Memory B cell (primary cell): ENCODE data around the gene DCST2.
"Not testable (repeated sequence)": the region's sequence is repeated elsewhere in the genome, so short reads cannot be mapped to it uniquely, and the experiment has no call there.

Experiments used
- ATAC-seq: fragments of 150-1000 bp; cut with Tn5 transposase; 2 replicates; pipeline ENCODE4 v1.10.0; 2021; ENCODE audit warnings: low read depth, mild to moderate bottlenecking, moderate library complexity
- DNase-seq, 2 donors: peaks; one replicate each; pipeline ENCODE4 v3.0.0; 2022; ENCODE audit warnings: low spot score in 2 of 2
- H3K27ac Mint-ChIP-seq: one replicate; pipeline ENCODE4 v1.8.0; 2022; ENCODE audit warnings: mild to moderate bottlenecking, moderate library complexity, mixed read lengths
- H3K27me3 Mint-ChIP-seq: one replicate; pipeline ENCODE4 v1.8.0; 2022; ENCODE audit warnings: mixed read lengths
- H3K36me3 Mint-ChIP-seq: one replicate; pipeline ENCODE4 v1.8.0; 2022; ENCODE audit warnings: mild to moderate bottlenecking, mixed read lengths
- H3K4me1 Mint-ChIP-seq: one replicate; pipeline ENCODE4 v1.8.0; 2022; ENCODE audit warnings: mixed read lengths
- H3K4me3 Mint-ChIP-seq: one replicate; pipeline ENCODE4 v1.8.0; 2022; ENCODE audit warnings: mild to moderate bottlenecking, moderate library complexity, mixed read lengths
- H3K9me3 Mint-ChIP-seq: one replicate; pipeline ENCODE4 v1.8.0; 2022; ENCODE audit warnings: mixed read lengths

DCST2 gene

GRCh38 chr1:155000726-155001424, 32.7 kb downstream of the DCST2 start:
- Mint-ChIP-seq H3K9me3 (no peaks in the 10 kb centered on the region), H3K4me1 (peaks cover 41% of the 10 kb centered on the region)
- peak; percentile 23 for ATAC-seq

GRCh38 chr1:155000411-155000725, 33.2 kb downstream of the DCST2 start:
- Mint-ChIP-seq H3K4me3 (peak overlapping the region; percentile 99), H3K27ac (peak overlapping the region; percentile 86), H3K4me1 (peaks cover 37% of the 10 kb centered on the region), H3K27me3 (no peaks in the 10 kb centered on the region), H3K9me3 (no peaks in the 10 kb centered on the region), H3K36me3 (no peaks in the 10 kb centered on the region)
- ATAC-seq (no peak), DNase-seq (no peak)

More at GRCh38 chr1:155000726-155001424, 32.7 kb downstream of the DCST2 start:
- Mint-ChIP-seq H3K36me3 (no peaks in the 10 kb centered on the region), H3K4me3 (peak overlapping the region; percentile 99), H3K27ac (peak overlapping the region; percentile 86), H3K27me3 (no peaks in the 10 kb centered on the region)
- DNase-seq, result peak; percentile 62 to 85

DNA sequence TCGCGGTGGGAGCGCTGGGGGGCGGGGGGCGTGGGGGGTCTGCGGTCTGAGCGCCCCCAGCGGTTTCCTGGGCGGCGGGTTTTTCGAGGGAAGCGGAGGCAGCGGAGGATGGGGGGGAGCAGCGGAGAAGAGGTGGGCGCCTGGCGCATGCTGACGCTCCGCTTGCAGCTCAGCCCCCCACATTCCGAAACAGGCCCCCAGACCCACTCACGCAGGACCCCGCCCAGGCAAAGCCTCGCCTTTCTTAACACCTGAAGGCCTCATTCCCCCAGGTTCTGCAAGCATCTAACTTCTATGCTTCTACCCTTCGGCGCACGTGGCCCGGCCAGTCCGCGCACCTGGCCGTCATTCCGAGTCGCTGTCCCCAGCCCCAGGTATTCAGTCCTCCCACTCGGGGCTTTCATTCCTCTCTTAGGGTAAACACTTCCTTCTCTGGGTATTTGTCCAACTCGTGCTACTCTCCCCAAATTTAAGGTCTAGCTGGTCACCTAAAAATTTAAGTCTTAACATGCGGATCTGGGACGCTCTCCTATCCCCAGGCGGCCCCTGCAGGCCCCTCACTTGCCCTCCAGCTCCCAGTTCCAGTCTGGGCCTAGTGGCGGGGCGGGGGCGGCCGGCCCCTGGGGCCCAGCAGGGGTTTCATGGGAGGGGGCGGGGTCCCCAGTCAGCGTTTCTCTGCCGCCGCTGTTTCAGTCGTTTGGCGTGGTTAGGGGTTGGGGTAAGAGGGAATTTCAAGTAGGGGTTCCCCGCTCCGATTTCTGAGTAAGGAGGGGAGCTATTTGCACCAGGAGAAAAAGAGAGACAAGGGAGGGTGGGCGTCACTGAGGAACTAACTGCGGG, 33.8 kb downstream of the DCST2 start:
- DNase-seq, result peak in 1 of 2 donors; percentile 34

DNA sequence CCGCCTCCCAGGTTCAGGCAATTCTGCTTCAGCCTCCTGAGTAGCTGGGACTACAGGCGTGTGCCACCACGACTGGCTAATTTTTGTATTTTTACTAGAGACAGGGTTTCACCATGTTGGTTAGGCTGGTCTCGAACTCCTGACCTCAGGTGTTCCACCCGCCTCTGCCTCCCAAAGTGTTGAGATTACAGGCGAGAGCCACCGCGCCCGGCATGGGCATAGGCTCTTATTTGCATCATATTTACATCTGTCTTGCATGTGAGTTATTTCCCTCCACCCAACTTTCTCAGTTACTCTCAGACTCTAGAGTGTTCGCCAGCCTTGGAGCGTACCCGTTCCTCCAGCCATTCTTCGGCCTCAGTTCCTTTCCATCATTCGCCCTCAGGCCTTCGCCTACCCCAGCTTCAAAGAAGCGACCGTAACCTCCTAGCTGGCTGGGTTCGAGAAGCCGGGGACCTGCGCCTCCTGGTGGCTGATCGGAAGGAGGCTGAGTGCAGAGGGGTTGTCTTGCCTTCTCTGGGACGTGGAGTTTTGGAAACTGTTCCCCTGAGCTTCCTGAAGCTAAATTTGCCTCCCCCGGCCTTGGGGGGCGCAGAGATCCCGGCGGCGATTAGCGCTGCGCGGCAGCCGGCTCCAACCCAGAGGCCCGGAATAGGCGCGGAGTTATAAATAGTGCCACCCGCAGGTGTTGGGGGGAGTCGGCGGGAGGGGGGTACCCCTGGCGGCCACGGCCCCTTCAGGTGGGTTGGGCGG, 34.6 kb downstream of the DCST2 start:
- Mint-ChIP-seq H3K27me3 (no peaks in the 10 kb centered on the region), H3K9me3 (no peaks in the 10 kb centered on the region), H3K4me1 (peaks cover 27% of the 10 kb centered on the region), H3K27ac (peak overlapping the region; percentile 40), H3K36me3 (no peaks in the 10 kb centered on the region), H3K4me3 (peak overlapping the region; percentile 99)
- ATAC-seq, result peak; percentile 4
- DNase-seq, result peak in 1 of 2 donors; percentile 52

More for the DNA sequence above, 33.8 kb downstream of the DCST2 start:
- Mint-ChIP-seq H3K4me3 (peak overlapping the region; percentile 99), H3K4me1 (peaks cover 32% of the 10 kb centered on the region), H3K9me3 (no peaks in the 10 kb centered on the region), H3K36me3 (no peaks in the 10 kb centered on the region), H3K27me3 (no peaks in the 10 kb centered on the region), H3K27ac (peak overlapping the region; percentile 86)
- peak; percentile 6 for ATAC-seq

GRCh38 chr1:154998201-154998780, 35.3 kb downstream of the DCST2 start:
- H3K27me3 Mint-ChIP-seq, result no peaks in the 10 kb centered on the region
- H3K4me3 Mint-ChIP-seq, result peak overlapping the region; percentile 71
- H3K9me3 Mint-ChIP-seq, result no peaks in the 10 kb centered on the region
- ATAC-seq (no peak), DNase-seq (no peak)
- H3K4me1 Mint-ChIP-seq, result peaks cover 23% of the 10 kb centered on the region
- no peak overlapping the region for H3K27ac Mint-ChIP-seq
- H3K36me3 Mint-ChIP-seq, result no peaks in the 10 kb centered on the region

DNA sequence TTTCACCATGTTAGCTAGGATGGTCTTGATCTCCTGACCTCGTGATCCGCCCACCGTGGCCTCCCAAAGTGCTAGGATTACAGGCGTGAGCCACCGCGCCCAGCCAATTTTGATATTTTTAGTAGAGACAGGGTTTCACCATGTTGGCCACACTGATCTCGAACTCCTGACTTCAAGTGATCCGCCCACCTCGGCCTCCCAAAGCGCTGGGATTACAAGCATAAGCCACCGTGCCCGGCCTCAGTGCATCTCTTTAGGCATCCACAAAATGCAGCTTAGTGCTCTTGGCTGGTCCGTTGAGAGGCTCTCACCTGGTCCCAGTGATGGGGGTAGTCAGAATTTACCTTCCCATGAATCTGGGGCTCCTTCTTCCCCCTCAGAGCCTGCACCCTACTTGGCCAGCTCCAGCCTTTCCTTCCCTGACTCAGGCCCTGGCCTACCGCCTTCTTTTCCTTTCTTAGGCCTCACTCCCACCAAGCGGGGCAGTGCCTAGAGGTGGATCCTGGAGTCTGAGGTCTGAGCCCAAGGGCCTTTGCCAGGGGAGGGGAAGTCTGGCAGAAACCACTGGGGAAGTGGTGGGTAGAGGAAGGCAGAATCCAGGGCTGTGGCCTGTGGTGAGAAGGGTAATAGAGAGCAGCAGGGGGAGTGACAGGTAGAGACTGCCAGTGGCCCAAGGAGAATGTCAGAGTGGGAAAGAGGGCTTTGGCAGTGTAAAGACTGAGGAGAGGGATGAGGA, 36.4 kb downstream of the DCST2 start:
- Mint-ChIP-seq H3K9me3 (no peaks in the 10 kb centered on the region), H3K27me3 (no peaks in the 10 kb centered on the region), H3K36me3 (no peaks in the 10 kb centered on the region), H3K4me3 (no peak overlapping the region), H3K4me1 (peaks cover 23% of the 10 kb centered on the region), H3K27ac (no peak overlapping the region)
- ATAC-seq (no peak), DNase-seq (no peak)

GRCh38 chr1:154995301-154995983, 38.1 kb downstream of the DCST2 start:
- not testable (repeated sequence) for DNase-seq, ATAC-seq, H3K27me3 Mint-ChIP-seq, H3K4me3 Mint-ChIP-seq, H3K36me3 Mint-ChIP-seq, H3K9me3 Mint-ChIP-seq, H3K27ac Mint-ChIP-seq
- peaks cover 23% of the 10 kb centered on the region for H3K4me1 Mint-ChIP-seq

- ATAC-seq, result no peak
- no peak for DNase-seq
Observed at GRCh38 chr1:154994591-154994990, 39.0 kb downstream of the DCST2 start.

GRCh38 chr1:154994269-154994587, 39.4 kb downstream of the DCST2 start:
- H3K4me1 Mint-ChIP-seq, result peaks cover 21% of the 10 kb centered on the region
- H3K4me3 Mint-ChIP-seq, result no peak overlapping the region
- no peak for DNase-seq
- no peaks in the 10 kb centered on the region for H3K27me3 Mint-ChIP-seq
- ATAC-seq, result no peak
- H3K27ac Mint-ChIP-seq, result no peak overlapping the region
- peaks cover 6% of the 10 kb centered on the region for H3K36me3 Mint-ChIP-seq
- no peaks in the 10 kb centered on the region for H3K9me3 Mint-ChIP-seq

More at GRCh38 chr1:154994591-154994990, 39.0 kb downstream of the DCST2 start:
- peaks cover 20% of the 10 kb centered on the region for H3K4me1 Mint-ChIP-seq
- no peak overlapping the region for H3K4me3 Mint-ChIP-seq
- no peaks in the 10 kb centered on the region for H3K27me3 Mint-ChIP-seq
- H3K9me3 Mint-ChIP-seq, result no peaks in the 10 kb centered on the region
- H3K36me3 Mint-ChIP-seq, result peaks cover 5% of the 10 kb centered on the region
- H3K27ac Mint-ChIP-seq, result no peak overlapping the region

DNA sequence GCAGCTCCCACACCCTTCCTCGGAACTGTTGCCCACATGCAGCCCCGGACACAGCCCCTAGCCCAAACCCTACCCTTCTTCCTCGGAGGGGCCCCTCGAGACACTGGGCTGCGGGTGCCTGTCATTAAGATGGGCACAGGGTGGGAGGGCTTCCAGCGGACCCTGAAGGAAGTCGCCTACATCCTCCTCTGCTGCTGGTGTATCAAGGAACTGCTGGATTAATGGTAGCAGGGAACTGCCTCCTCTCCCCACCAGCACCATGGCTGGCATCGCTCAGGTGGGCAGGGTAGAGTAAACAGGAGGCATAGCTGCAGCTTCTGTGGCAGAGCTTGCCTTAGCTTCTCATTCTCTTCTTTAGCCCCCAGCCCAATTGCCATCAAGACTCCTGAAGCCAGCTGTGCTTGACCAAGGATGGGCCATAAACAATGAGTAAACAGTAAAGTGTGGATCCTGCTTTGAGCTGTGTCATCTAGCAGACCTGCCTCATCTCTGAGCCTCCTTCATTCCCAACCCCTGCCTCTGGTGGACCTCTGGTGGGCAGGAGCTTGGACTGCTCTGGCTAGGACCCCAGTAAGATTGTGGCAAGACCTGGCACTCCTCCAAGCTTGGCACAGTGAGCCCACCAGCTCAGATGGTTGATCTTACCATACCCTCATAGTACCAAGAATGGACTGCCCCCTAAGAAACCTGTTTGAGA, 39.9 kb downstream of the DCST2 start, which contains the start of gene LENEP:
Gene LENEP, plus strand, starts transcription at position 15 of the 697 bp plus-strand sequence. Its CDS starts 22 bp downstream, at position 37.
- peaks cover 10% of the 10 kb centered on the region for H3K36me3 Mint-ChIP-seq
- H3K4me1 Mint-ChIP-seq, result peaks cover 21% of the 10 kb centered on the region
- H3K27me3 Mint-ChIP-seq, result no peaks in the 10 kb centered on the region
- no peak within 1 kb of the TSS for H3K4me3 Mint-ChIP-seq
- H3K27ac Mint-ChIP-seq, result no peak within 1 kb of the TSS
- DNase-seq (no peak), ATAC-seq (no peak)
- no peaks in the 10 kb centered on the region for H3K9me3 Mint-ChIP-seq

DNA sequence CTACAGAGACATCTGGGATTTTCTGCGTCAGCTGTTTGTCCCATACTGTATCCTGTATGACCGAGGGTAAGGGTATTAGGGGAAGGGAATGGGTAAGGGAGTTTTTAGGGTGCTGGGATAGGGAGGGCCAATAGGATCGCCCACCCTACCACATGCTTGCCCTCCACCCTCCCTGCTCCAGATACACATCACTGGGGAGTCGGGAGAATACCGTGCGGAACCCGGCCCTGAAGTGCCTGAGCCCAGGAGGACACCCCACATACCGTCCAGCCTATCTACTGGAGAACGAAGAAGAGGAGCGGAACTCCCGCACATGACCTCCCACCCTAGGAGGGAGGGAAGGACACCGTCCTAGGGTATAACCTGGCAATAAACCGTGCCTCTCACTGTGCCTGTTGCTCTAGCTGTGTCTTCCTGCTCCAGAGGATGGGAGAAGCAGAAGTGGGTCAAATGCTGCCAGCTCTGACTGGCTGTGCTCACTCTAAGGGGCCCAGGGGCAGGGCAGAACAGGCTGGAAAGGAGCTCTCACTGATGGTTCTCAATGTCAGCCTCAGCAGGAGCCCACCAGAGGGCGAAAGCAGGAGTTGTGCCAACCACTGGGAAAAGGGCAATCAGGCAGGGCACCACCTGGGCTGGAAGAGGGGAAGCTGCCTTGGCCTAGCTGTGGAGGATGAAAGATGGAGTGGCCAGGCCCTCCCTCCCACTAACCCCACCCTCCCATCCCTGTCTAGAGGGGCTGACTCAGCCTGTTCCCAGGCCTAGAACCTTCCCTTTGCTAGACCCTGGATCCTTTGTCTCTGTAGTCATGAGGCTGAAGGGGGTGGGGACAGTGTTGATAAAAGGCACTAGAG, 40.6 kb downstream of the DCST2 start:
- Mint-ChIP-seq H3K27me3 (no peaks in the 10 kb centered on the region), H3K36me3 (peaks cover 13% of the 10 kb centered on the region), H3K4me1 (peaks cover 17% of the 10 kb centered on the region), H3K4me3 (no peak overlapping the region), H3K27ac (no peak overlapping the region), H3K9me3 (no peaks in the 10 kb centered on the region)
- DNase-seq, result no peak
- ATAC-seq, result no peak

- H3K4me3 Mint-ChIP-seq, result no peak overlapping the region
- H3K27me3 Mint-ChIP-seq, result no peaks in the 10 kb centered on the region
- peaks cover 9% of the 10 kb centered on the region for H3K4me1 Mint-ChIP-seq
- ATAC-seq (no peak), DNase-seq (no peak)
- peaks cover 13% of the 10 kb centered on the region for H3K36me3 Mint-ChIP-seq
- H3K27ac Mint-ChIP-seq, result no peak overlapping the region
- H3K9me3 Mint-ChIP-seq, result no peaks in the 10 kb centered on the region
Observed at GRCh38 chr1:154990276-154990675, 43.3 kb downstream of the DCST2 start.
